ENCODE results near the gene WDR59. TPM values are rescaled to one million over a fixed set of nuclear protein-coding genes. Genes with fewer than 3 reads are reported as not detected.
"Not testable (repeated sequence)": the region's sequence is repeated elsewhere in the genome, so short reads cannot be mapped to it uniquely, and the experiment has no call there.

WDR59 gene
- total RNA-seq, 2 donors from 2014 or later: 46.5 to 48.3 TPM

GRCh38 chr16:74923766-74924460 lies 61.0 kb downstream of the WDR59 start:
- Histone ChIP-seq H3K9me3 (no peaks in the 10 kb centered on the region), H3K9ac (ENCODE audit: low read depth in 2 of 2, low read length in 2 of 2) (no peak overlapping the region), H3K4me1 (no peaks in the 10 kb centered on the region), H3K27ac (no peak overlapping the region), H3K4me3 (no peak overlapping the region), H3K27me3 (no peaks in the 10 kb centered on the region), H3K36me3 (peaks cover 6% of the 10 kb centered on the region)
- no peak for TF ChIP-seq CTCF (IDR thresholded peaks at IDR 0.05)
- no peak for DNase-seq
- intact Hi-C loops (cut with DNase I): no loop called here

- Histone ChIP-seq H3K4me1 (no peaks in the 10 kb centered on the region), H3K27ac (no peak overlapping the region), H3K27me3 (no peaks in the 10 kb centered on the region), H3K9me3 (no peaks in the 10 kb centered on the region), H3K9ac (ENCODE audit: low read depth in 2 of 2, low read length in 2 of 2) (no peak overlapping the region), H3K4me3 (no peak overlapping the region), H3K36me3 (peaks cover 6% of the 10 kb centered on the region)
- intact Hi-C loops (cut with DNase I): no loop called here
- TF ChIP-seq CTCF (IDR thresholded peaks at IDR 0.05): no peak
- DNase-seq: no peak
These were observed 62.5 kb downstream of the WDR59 start for GRCh38 chr16:74922150-74923138.

GRCh38 chr16:74921051-74921450 lies 63.9 kb downstream of the WDR59 start:
- no peak overlapping the region for H3K27ac ChIP-seq
- DNase-seq: no peak
- H3K36me3 ChIP-seq: peaks cover 9% of the 10 kb centered on the region
- H3K4me1 ChIP-seq: no peaks in the 10 kb centered on the region
- TF ChIP-seq CTCF (IDR thresholded peaks at IDR 0.05): no peak
- H3K27me3 ChIP-seq: no peaks in the 10 kb centered on the region
- H3K4me3 ChIP-seq: no peak overlapping the region
- intact Hi-C loops (cut with DNase I): no loop called here
- H3K9ac ChIP-seq (ENCODE audit: low read depth in 2 of 2, low read length in 2 of 2): no peak overlapping the region
- H3K9me3 ChIP-seq: no peaks in the 10 kb centered on the region

- no peak for DNase-seq
- Histone ChIP-seq H3K27me3 (no peaks in the 10 kb centered on the region), H3K9ac (ENCODE audit: low read depth in 2 of 2, low read length in 2 of 2) (no peak overlapping the region), H3K4me1 (no peaks in the 10 kb centered on the region), H3K36me3 (peaks cover 11% of the 10 kb centered on the region), H3K4me3 (no peak overlapping the region), H3K9me3 (no peaks in the 10 kb centered on the region), H3K27ac (no peak overlapping the region)
- TF ChIP-seq CTCF (IDR thresholded peaks at IDR 0.05): no peak
- intact Hi-C loops (cut with DNase I): no loop called here
These were observed 75.3 kb downstream of the WDR59 start for GRCh38 chr16:74909665-74910064.

- H3K27me3 ChIP-seq; H3K4me1 ChIP-seq; H3K36me3 ChIP-seq; intact Hi-C loops (cut with DNase I); H3K9ac ChIP-seq (ENCODE audit: low read depth in 2 of 2, low read length in 2 of 2); H3K27ac ChIP-seq; H3K9me3 ChIP-seq; H3K4me3 ChIP-seq; DNase-seq: not testable (repeated sequence)
These were observed 76.2 kb downstream of the WDR59 start for GRCh38 chr16:74908759-74909158.
